PC-9 (cell line): Measurements from ENCODE around the gene TMEM238L. TPM values are rescaled to one million over a fixed set of nuclear protein-coding genes. Genes with fewer than 3 reads are reported as not detected.

Source experiments
- BruUV-seq: library from RNA; stranded (reverse); fragments of 400-500 nt; replicated peaks from 2 replicates; lab custom pipeline; 2021; lab: Mats Ljungman, UMichigan
- CTCF ChIA-PET: fragments of 300-600 bp; sonication (Branson Sonifier 250); formaldehyde crosslinking; loops from one replicate; lab custom pipeline; 2022; ENCODE audit warnings: antibody characterized with exemption; lab: Charles Lee
- POLR2A ChIA-PET: fragments of 300-600 bp; sonication (Branson Sonifier 250); formaldehyde crosslinking; loops from one replicate; lab custom pipeline; 2022; ENCODE audit warnings: antibody characterized with exemption; ENCODE audit not compliant: unreplicated experiment; lab: Charles Lee
- DNase-seq, 2 experiments: peaks; one replicate each; pipeline versions ENCODE4 v3.0.0 to v3.0.0-alpha.2; 2015 to 2022; ENCODE audit warnings: mixed read lengths in 1 of 2
- H2AFZ ChIP-seq: fragments of 200-600 bp; sonication (generic); 2 replicates; pipeline ENCODE4 v1.8.1; 2017; ENCODE audit warnings: antibody characterized with exemption
- H3F3A ChIP-seq: fragments of 200-600 bp; sonication (generic); 2 replicates; pipeline ENCODE4 v1.8.1; 2017; ENCODE audit warnings: antibody characterized with exemption, mild to moderate bottlenecking, low read depth; ENCODE audit not compliant: insufficient read depth
- H3K27ac ChIP-seq: fragments of 200-600 bp; sonication (generic); 2 replicates; pipeline ENCODE4 v1.6.1; 2016; ENCODE audit warnings: mixed run types
- H3K27me3 ChIP-seq: fragments of 200-600 bp; sonication (generic); 2 replicates; pipeline ENCODE4 v1.6.1; 2016; ENCODE audit warnings: low read depth, mixed run types; ENCODE audit not compliant: insufficient read depth
- H3K36me3 ChIP-seq: fragments of 200-600 bp; sonication (generic); 2 replicates; pipeline ENCODE4 v1.6.1; 2016; ENCODE audit warnings: low read depth, mixed run types
- H3K4me1 ChIP-seq: fragments of 200-600 bp; sonication (generic); replicated peaks from 2 replicates; pipeline ENCODE4 v1.6.1; 2016; ENCODE audit warnings: mixed run types; ENCODE audit not compliant: insufficient read depth
- H3K4me2 ChIP-seq: fragments of 200-600 bp; sonication (generic); 2 replicates; pipeline ENCODE4 v1.6.1; 2017; ENCODE audit warnings: mixed run types
- H3K4me3 ChIP-seq: fragments of 200-600 bp; sonication (generic); 2 replicates; pipeline ENCODE4 v1.6.1; 2016; ENCODE audit warnings: mixed run types
- H3K79me2 ChIP-seq: fragments of 200-600 bp; sonication (generic); 2 replicates; pipeline ENCODE4 v1.6.1; 2017; ENCODE audit warnings: low read depth, mixed run types
- H3K9me2 ChIP-seq: fragments of 200-600 bp; sonication (generic); 2 replicates; pipeline ENCODE4 v1.8.1; 2017; ENCODE audit warnings: mild to moderate bottlenecking; ENCODE audit not compliant: insufficient read depth
- H3K9me3 ChIP-seq: fragments of 200-600 bp; sonication (generic); 2 replicates; pipeline ENCODE4 v1.8.1; 2016; ENCODE audit warnings: low read depth; ENCODE audit not compliant: insufficient read depth
- H4K20me1 ChIP-seq: fragments of 200-600 bp; sonication (generic); 2 replicates; pipeline ENCODE4 v1.8.1; 2017; ENCODE audit not compliant: insufficient read depth
- CTCF ChIP-seq: fragments of 200-600 bp; sonication (generic); conservative IDR thresholded peaks from 2 replicates; pipeline ENCODE4 v1.6.1; 2017; ENCODE audit warnings: mixed run types, antibody characterized with exemption, mild to moderate bottlenecking, moderate library complexity
- EZH2 ChIP-seq: fragments of 200-600 bp; sonication (generic); IDR thresholded peaks from 2 replicates; pipeline ENCODE4 v1.8.0; 2017; ENCODE audit warnings: antibody characterized with exemption, low read depth
- intact Hi-C: fragments of 100-400 bp; cut with micrococcal nuclease; formaldehyde crosslinking; loops from one replicate; pipeline ENCODE4 v1.10.0; 2022; ENCODE audit not compliant: unreplicated experiment
- total RNA-seq: library from RNA; stranded (reverse); gene quantifications from 2 replicates; pipeline ENCODE4 v1.2.3, GENCODE V29; 2021

TMEM238L gene
- total RNA-seq, 1 experiment from 2014 or later, result not detected

- no peaks in the 10 kb centered on the region for H3K27me3 ChIP-seq
- no peaks in the 10 kb centered on the region for H3K9me3 ChIP-seq
- H3K9me2 ChIP-seq, result no peaks in the 10 kb centered on the region
- no peaks in the 10 kb centered on the region for H3K79me2 ChIP-seq
- TF ChIP-seq CTCF, result no peak
- no peak for TF ChIP-seq EZH2
- BruUV-seq, result no TSS peak
- no peaks in the 10 kb centered on the region for H3K4me1 ChIP-seq
- no peaks in the 10 kb centered on the region for H3K36me3 ChIP-seq
- ChIA-PET CTCF (no interaction called here), POLR2A (no interaction called here)
- no peak for DNase-seq
- H3K4me2 ChIP-seq, result no peak overlapping the region
- no peak overlapping the region for H3K27ac ChIP-seq
- H4K20me1 ChIP-seq, result no peaks in the 10 kb centered on the region
- no peak overlapping the region for H2AFZ ChIP-seq
- H3K4me3 ChIP-seq, result no peak overlapping the region
- intact Hi-C loops, result no loop called here
- no peaks in the 10 kb centered on the region for H3F3A ChIP-seq
Observed at GRCh38 chr17:10776381-10776780, 27.5 kb downstream of the TMEM238L start.

- Histone ChIP-seq H3K79me2 (no peaks in the 10 kb centered on the region), H3K9me3 (no peaks in the 10 kb centered on the region), H3K27ac (no peak overlapping the region), H3K4me2 (no peak overlapping the region), H3K4me3 (no peak overlapping the region), H4K20me1 (no peaks in the 10 kb centered on the region), H3K36me3 (no peaks in the 10 kb centered on the region), H2AFZ (no peak overlapping the region), H3K4me1 (no peaks in the 10 kb centered on the region), H3K9me2 (no peaks in the 10 kb centered on the region), H3K27me3 (no peaks in the 10 kb centered on the region), H3F3A (no peaks in the 10 kb centered on the region)
- POLR2A ChIA-PET, result no interaction called here
- TF ChIP-seq EZH2 (no peak), CTCF (no peak)
- CTCF ChIA-PET, result no interaction called here
- no TSS peak for BruUV-seq
- intact Hi-C loops, result no loop called here
- no peak for DNase-seq
Observed at GRCh38 chr17:10775740-10776356, 28.1 kb downstream of the TMEM238L start.

- Histone ChIP-seq H3K27ac (no peak overlapping the region), H3K4me3 (no peak overlapping the region), H2AFZ (no peak overlapping the region), H3K27me3 (no peaks in the 10 kb centered on the region), H3K4me2 (no peak overlapping the region), H4K20me1 (no peaks in the 10 kb centered on the region), H3F3A (no peaks in the 10 kb centered on the region), H3K36me3 (no peaks in the 10 kb centered on the region), H3K4me1 (no peaks in the 10 kb centered on the region), H3K9me2 (no peaks in the 10 kb centered on the region), H3K9me3 (no peaks in the 10 kb centered on the region), H3K79me2 (no peaks in the 10 kb centered on the region)
- TF ChIP-seq EZH2, result no peak
- TF ChIP-seq CTCF, result no peak
- ChIA-PET CTCF (no interaction called here), POLR2A (no interaction called here)
- no TSS peak for BruUV-seq
- DNase-seq, result no peak
- intact Hi-C loops, result no loop called here
Observed at GRCh38 chr17:10775058-10775457, 28.8 kb downstream of the TMEM238L start.
